Renal pelvis (tissue), 4 donors: Measurements from ENCODE around the gene RBFOX2. TPM values are rescaled to one million over a fixed set of nuclear protein-coding genes. Genes with fewer than 3 reads are reported as not detected.
"Not testable (repeated sequence)": the region's sequence is repeated elsewhere in the genome, so short reads cannot be mapped to it uniquely, and the experiment has no call there.

Experiments
- DNase-seq: peaks from one replicate; pipeline ENCODE4 v3.0.0-alpha.2; 2013
- polyA plus RNA-seq, 3 donors: library from polyadenylated mRNA; unstranded; fragments of 120-200 nt; gene quantifications; one replicate each; pipeline ENCODE4 v1.2.1, GENCODE V29; 2013; ENCODE audit not compliant: insufficient read length in 3 of 3

Gene RBFOX2
- polyA plus RNA-seq, 3 donors = 121 to 126 (median 125) TPM

GRCh38 chr22:36014546-36015074, 14.0 kb downstream of the RBFOX2 start:
- DNase-seq = no peak

DNA sequence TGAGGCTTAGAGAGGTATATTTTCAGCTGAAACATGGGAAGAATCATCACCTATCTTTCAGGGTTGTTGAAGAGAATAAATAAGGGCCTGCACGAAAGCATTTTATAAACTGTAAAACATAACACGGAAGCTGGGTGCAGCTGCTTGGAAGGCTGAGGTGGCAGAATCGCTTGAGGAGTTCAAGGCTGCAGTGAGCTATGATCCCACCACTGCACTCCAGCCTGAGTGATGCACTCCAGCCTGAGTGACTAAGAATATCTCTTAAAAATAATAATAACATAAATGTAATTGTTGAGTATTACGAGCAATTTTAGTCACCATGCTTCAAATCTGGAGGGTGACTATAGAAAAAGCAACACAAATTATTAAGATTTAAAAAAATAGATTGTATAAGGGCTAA, 16.3 kb downstream of the RBFOX2 start:
- DNase-seq = no peak

GRCh38 chr22:36010882-36011281, 17.7 kb downstream of the RBFOX2 start:
- DNase-seq = no peak

- no peak for DNase-seq
These were observed 18.5 kb downstream of the RBFOX2 start for GRCh38 chr22:36010090-36010489.

GRCh38 chr22:36009085-36009484, 19.5 kb downstream of the RBFOX2 start:
- DNase-seq = no peak

DNA sequence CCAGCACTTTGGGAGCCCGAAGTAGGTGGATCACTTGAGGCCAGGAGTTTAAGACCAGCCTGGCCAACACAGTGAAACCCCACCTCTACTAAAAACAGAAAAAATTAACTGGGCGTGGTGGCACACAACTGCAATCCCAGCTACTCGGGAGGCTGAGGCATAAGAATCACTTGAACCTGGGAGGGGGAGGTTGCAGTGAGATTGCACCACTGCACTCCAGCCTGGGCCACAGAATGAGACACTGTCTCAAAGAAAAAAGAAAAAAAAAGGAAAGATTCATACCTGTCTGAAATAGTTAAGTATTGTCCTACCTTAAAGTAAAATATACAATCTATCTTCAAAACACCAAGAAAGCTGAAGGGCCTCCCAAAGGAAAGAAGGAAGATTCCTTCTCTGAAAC, 20.1 kb downstream of the RBFOX2 start:
- no peak for DNase-seq

DNA sequence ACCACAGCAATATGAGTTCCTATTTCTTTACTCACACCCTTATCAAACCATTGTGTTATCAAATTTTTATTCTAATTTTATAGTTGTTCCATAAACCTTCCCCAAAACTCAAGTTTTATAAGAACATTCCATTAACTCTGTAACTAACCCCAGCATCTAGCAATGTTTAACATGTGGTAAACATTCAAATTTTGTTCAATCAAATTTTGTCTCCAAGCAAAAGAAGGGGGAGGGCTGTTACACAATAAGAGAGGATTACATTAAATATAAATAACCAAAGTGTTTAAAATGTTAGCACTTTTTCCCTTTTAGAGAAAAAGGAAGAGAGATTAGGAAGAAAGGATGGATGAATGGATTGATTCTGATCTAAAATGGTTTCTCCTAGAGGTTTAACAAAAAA, 20.5 kb downstream of the RBFOX2 start:
- DNase-seq = no peak

DNA sequence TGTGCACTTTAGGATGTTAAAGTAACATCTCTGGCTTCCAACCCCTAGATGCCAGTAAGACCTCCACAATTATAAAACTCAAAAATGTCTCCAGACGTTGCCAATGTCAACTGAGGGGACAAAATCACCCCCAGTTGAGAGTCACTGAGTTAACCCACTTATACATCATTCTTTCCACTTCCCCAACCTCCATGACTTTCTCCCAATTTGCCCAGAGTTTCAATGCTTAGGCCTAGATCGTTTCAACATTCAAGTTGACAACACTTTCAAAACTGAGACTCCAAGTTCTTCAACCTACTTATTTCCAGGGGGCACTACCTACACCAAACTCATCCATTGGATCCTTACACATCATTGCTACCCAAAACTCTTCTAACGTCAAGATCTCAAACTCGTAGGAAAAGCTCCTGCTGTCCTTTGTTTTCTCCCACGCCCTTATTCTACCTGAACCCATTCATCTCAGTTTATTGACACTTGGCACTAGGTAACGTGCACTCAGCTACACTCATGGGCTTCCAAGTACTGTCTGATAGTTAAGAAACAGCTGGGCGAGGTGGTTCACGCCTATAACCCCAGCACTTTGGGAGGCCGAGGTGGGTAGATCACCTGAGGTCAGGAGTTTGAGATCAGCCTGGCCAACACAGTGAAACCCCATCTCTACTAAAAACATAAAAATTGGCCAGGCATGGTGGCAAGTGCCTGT, 24.5 kb downstream of the RBFOX2 start:
- no peak for DNase-seq

DNA sequence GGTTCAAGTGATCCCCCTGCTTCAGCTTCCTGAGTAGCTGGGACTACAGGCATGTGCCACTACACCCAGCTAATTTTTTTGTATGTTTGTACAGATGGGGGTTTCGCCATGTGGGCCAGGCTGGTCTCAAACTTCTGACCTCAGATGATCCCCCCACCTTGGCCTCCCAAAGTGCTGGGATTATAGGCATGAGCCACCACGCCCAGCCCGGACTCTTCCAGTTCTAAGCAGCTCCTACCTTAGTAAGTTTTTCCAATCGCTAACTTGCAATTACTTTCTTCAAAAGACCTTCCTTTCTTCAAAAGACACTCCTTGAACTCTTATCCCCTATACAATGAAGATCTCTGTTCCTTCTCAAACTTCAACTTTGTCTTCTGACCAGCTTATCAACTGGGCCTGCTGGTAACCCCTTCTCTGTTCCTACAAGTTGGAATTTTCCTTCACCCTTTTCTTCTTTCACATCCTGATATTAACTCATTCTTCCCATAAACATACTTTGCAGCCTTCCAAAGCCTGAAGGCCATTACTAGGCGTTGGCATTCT, 25.8 kb downstream of the RBFOX2 start:
- no peak for DNase-seq

- no peak for DNase-seq
These were observed 26.5 kb downstream of the RBFOX2 start for GRCh38 chr22:36002084-36002483.

DNA sequence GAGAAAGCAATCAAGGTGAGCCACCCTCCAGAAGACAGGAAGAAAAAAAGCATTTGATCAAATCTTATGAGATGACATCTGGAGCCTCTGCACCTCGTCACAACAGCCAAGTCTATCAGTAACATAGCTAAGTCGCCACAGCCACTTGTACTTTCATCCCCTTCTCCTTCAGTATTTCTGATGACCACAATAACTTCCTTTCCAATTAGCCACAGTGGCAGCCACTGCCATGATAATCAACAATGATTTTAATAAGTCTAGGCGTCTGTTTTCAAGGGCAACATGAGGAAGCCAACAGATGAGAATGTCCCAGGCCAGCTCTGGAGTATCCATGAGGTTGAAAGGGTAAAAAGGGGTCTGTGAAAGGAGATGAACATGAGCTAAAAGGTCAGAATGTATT, 29.9 kb downstream of the RBFOX2 start:
- DNase-seq = no peak

- no peak for DNase-seq
These were observed 31.2 kb downstream of the RBFOX2 start for GRCh38 chr22:35997438-35997837.

- no peak for DNase-seq
These were observed 32.0 kb downstream of the RBFOX2 start for GRCh38 chr22:35996596-35996995.

DNA sequence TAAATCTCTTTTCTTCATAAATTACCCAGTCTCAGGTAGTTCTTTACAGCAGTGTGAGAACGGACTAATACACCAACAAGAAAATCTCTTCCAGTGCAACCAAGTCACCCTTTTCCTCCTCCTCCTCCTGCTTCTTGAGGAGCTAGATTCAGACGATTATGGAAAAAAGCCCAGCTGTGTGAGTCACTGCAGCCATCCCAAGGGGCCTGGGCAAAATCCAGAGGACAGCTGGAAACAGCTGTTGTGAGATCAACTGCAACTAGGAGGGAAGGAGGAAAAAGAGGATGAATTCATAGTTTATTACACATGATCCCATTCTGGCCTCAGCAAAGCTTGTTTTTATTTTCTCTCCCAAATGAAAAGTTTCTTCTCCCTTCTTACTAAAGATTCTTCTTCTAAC, 32.9 kb downstream of the RBFOX2 start:
- DNase-seq = peak; percentile 87

GRCh38 chr22:35995348-35995747, 33.3 kb downstream of the RBFOX2 start:
- DNase-seq = no peak

GRCh38 chr22:35993727-35994126, 34.9 kb downstream of the RBFOX2 start:
- DNase-seq = not testable (repeated sequence)

DNA sequence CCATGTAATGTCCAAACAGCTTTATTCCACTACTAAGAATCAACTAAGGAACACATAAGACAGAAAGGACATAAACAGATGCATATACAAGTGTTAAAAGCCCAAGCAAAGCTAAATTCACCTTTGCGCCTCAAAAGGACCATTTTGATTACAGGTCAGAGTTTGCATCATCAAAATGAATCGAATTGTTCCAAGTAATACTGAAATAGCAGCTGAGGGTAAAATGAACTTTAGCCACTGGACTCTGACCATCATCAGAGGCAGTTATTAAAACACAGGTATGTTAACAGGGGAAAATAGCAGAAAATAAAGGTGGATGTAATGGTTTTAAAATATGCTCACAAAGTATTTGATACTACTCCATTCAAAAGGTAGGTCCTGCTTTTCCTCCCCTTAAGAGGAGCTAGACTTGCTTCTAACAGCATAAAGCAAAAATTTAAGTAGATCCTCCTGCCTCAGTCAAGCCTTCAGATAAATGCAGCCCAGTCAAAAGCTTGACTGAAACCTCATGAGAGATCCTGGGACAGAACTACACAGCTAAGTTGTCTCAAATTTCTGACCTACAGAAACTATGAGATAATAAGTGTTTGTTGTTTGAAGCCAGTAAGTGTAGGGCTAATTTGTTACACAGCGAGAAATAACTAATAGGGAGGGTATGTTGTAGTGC, 35.4 kb downstream of the RBFOX2 start:
- DNase-seq = no peak

DNA sequence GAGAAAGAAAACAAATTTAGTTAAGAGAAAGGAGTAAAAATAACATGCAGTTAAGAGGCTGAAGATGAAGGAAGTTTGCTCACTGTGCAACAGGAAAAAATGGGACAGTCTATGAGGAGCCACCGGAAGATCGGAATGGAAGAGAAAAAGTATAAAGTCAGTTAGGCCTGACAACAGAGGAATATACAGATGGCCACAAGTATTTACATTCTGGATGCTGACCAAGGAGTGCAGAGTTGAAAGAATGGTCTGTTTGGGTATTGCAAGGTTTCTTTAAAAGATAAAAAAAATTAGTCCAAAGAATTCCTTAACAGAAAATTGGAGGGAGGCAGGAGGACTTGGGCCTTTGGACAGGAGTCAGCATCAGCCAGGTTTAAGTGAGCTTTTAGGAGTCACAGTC, 37.5 kb downstream of the RBFOX2 start:
- no peak for DNase-seq

- no peak for DNase-seq
These were observed 40.6 kb downstream of the RBFOX2 start for GRCh38 chr22:35988030-35988429.

DNA sequence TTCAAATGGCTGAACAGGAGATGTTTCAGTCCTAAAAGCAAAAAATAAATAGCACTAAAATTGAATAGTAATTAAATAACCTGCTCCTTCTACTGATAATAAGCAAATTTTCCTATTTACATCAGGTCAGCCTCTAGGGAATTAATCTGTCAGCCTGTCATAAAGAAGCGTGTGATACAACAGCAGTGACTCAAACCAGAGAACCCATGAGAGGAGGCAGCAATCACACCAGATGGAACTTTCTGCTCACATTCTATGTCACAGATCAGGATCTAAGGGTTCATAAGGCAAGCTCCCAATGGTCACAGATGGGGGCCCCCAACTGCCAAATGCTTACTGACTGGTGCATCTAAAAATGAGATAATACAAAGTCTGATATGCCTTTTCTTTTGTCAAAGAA, 41.1 kb downstream of the RBFOX2 start:
- DNase-seq = no peak

DNA sequence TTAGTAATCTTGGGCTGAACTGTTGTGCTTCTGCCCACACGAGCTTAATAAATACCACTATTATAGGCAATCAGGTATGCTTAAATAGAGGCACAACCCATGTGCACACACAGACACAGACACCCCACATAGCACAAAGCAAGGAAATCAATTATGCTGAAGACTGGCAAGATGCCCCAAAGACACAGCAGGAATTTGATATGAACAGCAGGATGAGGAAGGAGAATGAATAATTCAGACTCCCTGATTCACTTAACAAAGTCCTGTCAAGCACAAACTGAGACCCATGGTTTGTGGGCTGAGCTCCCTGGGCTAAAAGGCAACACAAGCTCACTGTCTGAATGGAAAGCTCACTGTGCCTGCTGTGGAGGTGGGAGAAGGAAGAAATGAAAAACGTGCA, 42.5 kb downstream of the RBFOX2 start:
- no peak for DNase-seq

DNA sequence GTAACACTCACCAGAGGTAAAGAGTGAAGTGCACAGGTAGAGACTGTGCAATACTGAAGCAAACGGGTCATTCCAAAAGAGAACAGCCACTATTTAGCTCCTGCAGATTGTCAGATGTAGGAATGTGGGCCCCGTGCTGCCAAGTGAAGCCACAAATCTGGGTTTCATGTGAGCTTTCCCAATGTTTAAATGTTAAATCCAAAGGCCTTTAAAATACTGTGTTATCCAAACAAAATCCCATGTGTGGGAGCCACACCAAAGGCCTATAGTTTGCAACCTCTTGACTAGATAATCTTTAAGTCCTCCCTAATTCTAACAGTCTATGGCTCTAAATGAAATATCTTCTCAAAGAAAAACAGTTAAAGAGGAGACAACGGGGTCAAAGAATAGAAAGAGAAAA, 43.3 kb downstream of the RBFOX2 start:
- DNase-seq = no peak
